ENCODE data around the gene NCOA7.

Gene NCOA7

DNA sequence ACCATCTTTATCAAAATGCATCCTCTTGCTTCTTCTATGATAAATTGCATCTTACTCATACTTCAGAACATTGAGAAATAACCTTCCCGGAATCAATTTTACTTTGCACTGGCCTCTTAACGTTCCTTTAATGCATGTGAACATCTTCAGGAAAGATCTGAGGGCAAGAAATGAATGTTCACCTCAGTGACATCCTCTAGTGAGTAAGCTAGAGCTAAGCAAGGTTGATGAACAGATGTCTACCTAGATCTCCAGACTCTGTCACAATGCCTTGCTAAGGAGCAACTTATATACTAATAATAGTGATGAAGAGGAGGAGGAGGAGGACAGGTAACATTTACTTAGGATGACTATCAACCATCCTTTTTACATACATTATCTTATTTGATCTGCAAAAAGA, 149.0 kb downstream of the NCOA7 start:
- Histone ChIP-seq H3K4me1 (ENCODE audit: control insufficient read depth, low read length) (peaks cover 14% of the 10 kb centered on the region), H3K4me2 (ENCODE audit: low read length) (no peak overlapping the region), H3K79me2 (ENCODE audit: control insufficient read depth, low read length) (no peaks in the 10 kb centered on the region), H3K36me3 (ENCODE audit: control insufficient read depth, low read length) (no peaks in the 10 kb centered on the region), H3K9me3 (ENCODE audit: control insufficient read depth, insufficient read depth, low read length) (no peaks in the 10 kb centered on the region), H3K4me3 (ENCODE audit: low read length) (no peak overlapping the region), H3K27ac (ENCODE audit: low read depth, low read length) (no peak overlapping the region), H3K9me2 (replicated peaks; ENCODE audit: control insufficient read depth, low read length) (no peaks in the 10 kb centered on the region; the same call in 1 of the 2 replicates), H3F3A (ENCODE audit: control insufficient read depth, insufficient read depth) (no peaks in the 10 kb centered on the region), H3K27me3 (ENCODE audit: control insufficient read depth, low read length) (no peaks in the 10 kb centered on the region), H4K20me1 (ENCODE audit: control insufficient read depth, insufficient read depth, low read depth, low read length) (no peaks in the 10 kb centered on the region)
- TF ChIP-seq EZH2phosphoT487 (IDR thresholded peaks at IDR 0.05; ENCODE audit: borderline replicate concordance, low read length): no peak
- TF ChIP-seq, protein P1, sequence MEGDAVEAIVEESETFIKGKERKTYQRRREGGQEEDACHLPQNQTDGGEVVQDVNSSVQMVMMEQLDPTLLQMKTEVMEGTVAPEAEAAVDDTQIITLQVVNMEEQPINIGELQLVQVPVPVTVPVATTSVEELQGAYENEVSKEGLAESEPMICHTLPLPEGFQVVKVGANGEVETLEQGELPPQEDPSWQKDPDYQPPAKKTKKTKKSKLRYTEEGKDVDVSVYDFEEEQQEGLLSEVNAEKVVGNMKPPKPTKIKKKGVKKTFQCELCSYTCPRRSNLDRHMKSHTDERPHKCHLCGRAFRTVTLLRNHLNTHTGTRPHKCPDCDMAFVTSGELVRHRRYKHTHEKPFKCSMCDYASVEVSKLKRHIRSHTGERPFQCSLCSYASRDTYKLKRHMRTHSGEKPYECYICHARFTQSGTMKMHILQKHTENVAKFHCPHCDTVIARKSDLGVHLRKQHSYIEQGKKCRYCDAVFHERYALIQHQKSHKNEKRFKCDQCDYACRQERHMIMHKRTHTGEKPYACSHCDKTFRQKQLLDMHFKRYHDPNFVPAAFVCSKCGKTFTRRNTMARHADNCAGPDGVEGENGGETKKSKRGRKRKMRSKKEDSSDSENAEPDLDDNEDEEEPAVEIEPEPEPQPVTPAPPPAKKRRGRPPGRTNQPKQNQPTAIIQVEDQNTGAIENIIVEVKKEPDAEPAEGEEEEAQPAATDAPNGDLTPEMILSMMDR (IDR thresholded peaks at IDR 0.05; ENCODE audit: low read depth, low read length, poor library complexity, severe bottlenecking): no peak

DNA sequence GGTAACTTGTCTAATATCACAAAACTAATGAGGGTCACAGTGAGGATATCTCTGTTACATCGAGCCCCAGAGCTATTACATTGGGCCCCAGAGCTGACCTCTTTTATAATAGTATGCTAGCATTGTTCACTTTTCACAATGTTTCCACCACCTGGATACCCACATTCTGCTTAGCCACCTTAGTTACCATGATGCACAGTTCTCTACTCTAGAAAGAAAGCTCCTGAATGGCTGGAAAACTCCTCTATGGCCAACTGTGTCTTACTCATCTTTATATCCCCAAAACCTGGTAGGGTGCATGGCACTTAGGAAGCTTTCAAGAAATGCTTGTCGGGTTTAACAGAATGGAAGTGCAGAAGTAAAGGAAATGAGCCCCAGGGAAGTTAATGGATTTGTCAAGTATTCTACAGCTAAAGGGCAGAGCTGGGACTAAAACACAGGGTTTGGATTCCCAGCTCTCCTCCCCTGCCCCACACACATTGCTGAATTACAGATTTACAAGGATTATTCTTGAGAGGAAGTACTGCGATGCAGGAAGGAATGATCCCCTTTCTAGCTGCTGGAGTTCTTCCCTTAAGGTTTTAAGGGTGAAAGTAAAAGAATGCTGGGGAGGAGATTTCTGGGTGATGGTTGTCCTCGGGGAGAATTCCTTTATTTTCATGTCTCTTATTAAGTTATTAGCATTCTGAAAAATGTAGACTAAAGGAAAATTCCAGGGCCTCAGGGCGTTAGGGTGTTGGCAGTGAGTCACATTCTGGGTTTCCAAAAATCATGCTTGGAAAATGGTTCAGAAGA, 149.7 kb downstream of the NCOA7 start:
- TF ChIP-seq, protein P1 (IDR thresholded peaks at IDR 0.05; ENCODE audit: low read depth, low read length, poor library complexity, severe bottlenecking): no peak
- TF ChIP-seq EZH2phosphoT487 (IDR thresholded peaks at IDR 0.05; ENCODE audit: borderline replicate concordance, low read length): no peak
- no peak overlapping the region for H3K27ac ChIP-seq (ENCODE audit: low read depth, low read length)
- no peaks in the 10 kb centered on the region for H4K20me1 ChIP-seq (ENCODE audit: control insufficient read depth, insufficient read depth, low read depth, low read length)
- peaks cover 15% of the 10 kb centered on the region for H3K4me1 ChIP-seq (ENCODE audit: control insufficient read depth, low read length)
- H3K27me3 ChIP-seq (ENCODE audit: control insufficient read depth, low read length): no peaks in the 10 kb centered on the region
- no peaks in the 10 kb centered on the region for H3K79me2 ChIP-seq (ENCODE audit: control insufficient read depth, low read length)
- no peaks in the 10 kb centered on the region for H3K36me3 ChIP-seq (ENCODE audit: control insufficient read depth, low read length)
- H3K4me2 ChIP-seq (ENCODE audit: low read length): no peak overlapping the region
- no peak overlapping the region for H3K4me3 ChIP-seq (ENCODE audit: low read length)
- no peaks in the 10 kb centered on the region for H3K9me3 ChIP-seq (ENCODE audit: control insufficient read depth, insufficient read depth, low read length)
- no peaks in the 10 kb centered on the region; the same call in 1 of the 2 replicates for H3K9me2 ChIP-seq (replicated peaks; ENCODE audit: control insufficient read depth, low read length)
- H3F3A ChIP-seq (ENCODE audit: control insufficient read depth, insufficient read depth): no peaks in the 10 kb centered on the region

- H3K79me2 ChIP-seq (ENCODE audit: control insufficient read depth, low read length): no peaks in the 10 kb centered on the region
- no peaks in the 10 kb centered on the region for H3K36me3 ChIP-seq (ENCODE audit: control insufficient read depth, low read length)
- H3K9me3 ChIP-seq (ENCODE audit: control insufficient read depth, insufficient read depth, low read length): no peaks in the 10 kb centered on the region
- no peaks in the 10 kb centered on the region for H4K20me1 ChIP-seq (ENCODE audit: control insufficient read depth, insufficient read depth, low read depth, low read length)
- H3K9me2 ChIP-seq (replicated peaks; ENCODE audit: control insufficient read depth, low read length): no peaks in the 10 kb centered on the region; the same call in 1 of the 2 replicates
- H3K4me2 ChIP-seq (ENCODE audit: low read length): no peak overlapping the region
- no peaks in the 10 kb centered on the region for H3F3A ChIP-seq (ENCODE audit: control insufficient read depth, insufficient read depth)
- H3K27ac ChIP-seq (ENCODE audit: low read depth, low read length): no peak overlapping the region
- TF ChIP-seq EZH2phosphoT487 (IDR thresholded peaks at IDR 0.05; ENCODE audit: borderline replicate concordance, low read length): no peak
- TF ChIP-seq, protein P1 (IDR thresholded peaks at IDR 0.05; ENCODE audit: low read depth, low read length, poor library complexity, severe bottlenecking): no peak
- H3K4me3 ChIP-seq (ENCODE audit: low read length): no peak overlapping the region
- no peaks in the 10 kb centered on the region for H3K27me3 ChIP-seq (ENCODE audit: control insufficient read depth, low read length)
- H3K4me1 ChIP-seq (ENCODE audit: control insufficient read depth, low read length): peaks cover 15% of the 10 kb centered on the region
Observed at GRCh38 chr6:125942672-125943527, 152.1 kb downstream of the NCOA7 start.
